Naive B cell (primary cell): ENCODE results near the gene ZNF652. TPM values are rescaled to one million over a fixed set of nuclear protein-coding genes. Genes with fewer than 3 reads are reported as not detected.

ENCODE experiments used
- ATAC-seq, 2 donors: fragments of 150-1000 bp; cut with Tn5 transposase; 2 replicates each; pipeline ENCODE4 v1.10.0; 2021; ENCODE audit warnings: low read depth in 2 of 2, mild to moderate bottlenecking in 2 of 2, moderate library complexity in 2 of 2
- DNase-seq: peaks from one replicate; pipeline ENCODE4 v3.0.0; 2022
- H3K27ac Mint-ChIP-seq, 6 donors: one replicate each; pipeline ENCODE4 v1.8.0; 2020 to 2022; ENCODE audit warnings: mild to moderate bottlenecking in 6 of 6, mixed read lengths in 6 of 6, moderate library complexity in 5 of 6, inconsistent platforms in 2 of 6
- H3K27me3 Mint-ChIP-seq, 3 donors: one replicate each; pipeline ENCODE4 v1.8.0; 2021 to 2022; ENCODE audit warnings: mixed read lengths in 3 of 3, mild to moderate bottlenecking in 1 of 3
- H3K36me3 Mint-ChIP-seq, 2 donors: one replicate each; pipeline ENCODE4 v1.8.0; 2020 to 2022; ENCODE audit warnings: mixed read lengths in 2 of 2, inconsistent platforms in 1 of 2, mild to moderate bottlenecking in 1 of 2
- H3K4me1 Mint-ChIP-seq, 3 donors: one replicate each; pipeline ENCODE4 v1.8.0; 2020 to 2022; ENCODE audit warnings: mixed read lengths in 3 of 3, inconsistent platforms in 1 of 3, mild to moderate bottlenecking in 1 of 3, moderate library complexity in 1 of 3
- H3K4me3 Mint-ChIP-seq, 8 donors: one replicate each; pipeline ENCODE4 v1.8.0; 2020 to 2022; ENCODE audit warnings: mild to moderate bottlenecking in 8 of 8, mixed read lengths in 8 of 8, moderate library complexity in 8 of 8, inconsistent platforms in 2 of 8
- H3K9me3 Mint-ChIP-seq, 7 donors: one replicate each; pipeline ENCODE4 v1.8.0; 2020 to 2022; ENCODE audit warnings: mixed read lengths in 7 of 7, mild to moderate bottlenecking in 5 of 7, inconsistent platforms in 2 of 7, moderate library complexity in 1 of 7
- polyA plus RNA-seq, 6 donors: library from polyadenylated mRNA; unstranded; fragments of 300-500 nt; fragmentation: Illumina TruSeq; gene quantifications; one replicate each; pipeline ENCODE4 v1.2.3, GENCODE V29; 2021; ENCODE audit warnings: low read depth in 6 of 6

ZNF652 gene
- polyA plus RNA-seq, 6 donors from 2014 or later = 16.9 to 38.2 (median 33.7) TPM

DNA sequence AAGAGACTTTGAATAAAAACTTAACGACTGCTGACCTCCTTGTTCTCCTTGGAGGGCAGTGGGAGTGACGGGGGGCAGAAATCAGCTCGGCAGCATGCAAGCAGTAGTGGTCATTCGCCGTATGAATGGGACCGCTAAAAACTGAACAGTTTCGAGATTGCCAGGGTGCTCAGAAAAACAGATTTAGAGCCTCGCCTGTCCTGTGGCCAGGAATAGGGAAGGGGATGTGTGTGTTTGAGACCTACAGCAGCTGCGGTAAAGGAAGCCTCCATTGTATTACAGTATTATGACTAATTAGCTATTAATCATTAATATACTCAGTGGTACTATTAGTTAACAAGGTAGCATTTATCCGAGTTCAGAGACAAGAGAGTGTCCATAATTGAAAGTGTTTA is 670 bp upstream of the ZNF652 start:
- DNase-seq = no peak
- H3K4me3 Mint-ChIP-seq = peak overlapping the region; percentile 86 to 96 (median 93)
- H3K27ac Mint-ChIP-seq = peak overlapping the region; percentile 79 to 97 (median 92)
- H3K9me3 Mint-ChIP-seq = no peaks in the 10 kb centered on the region
- ATAC-seq = no peak
- H3K36me3 Mint-ChIP-seq = no peaks in the 10 kb centered on the region
- no peaks in the 10 kb centered on the region for H3K27me3 Mint-ChIP-seq
- peaks cover 52 to 58% (median 57%) of the 10 kb centered on the region in 3 donors for H3K4me1 Mint-ChIP-seq

DNA sequence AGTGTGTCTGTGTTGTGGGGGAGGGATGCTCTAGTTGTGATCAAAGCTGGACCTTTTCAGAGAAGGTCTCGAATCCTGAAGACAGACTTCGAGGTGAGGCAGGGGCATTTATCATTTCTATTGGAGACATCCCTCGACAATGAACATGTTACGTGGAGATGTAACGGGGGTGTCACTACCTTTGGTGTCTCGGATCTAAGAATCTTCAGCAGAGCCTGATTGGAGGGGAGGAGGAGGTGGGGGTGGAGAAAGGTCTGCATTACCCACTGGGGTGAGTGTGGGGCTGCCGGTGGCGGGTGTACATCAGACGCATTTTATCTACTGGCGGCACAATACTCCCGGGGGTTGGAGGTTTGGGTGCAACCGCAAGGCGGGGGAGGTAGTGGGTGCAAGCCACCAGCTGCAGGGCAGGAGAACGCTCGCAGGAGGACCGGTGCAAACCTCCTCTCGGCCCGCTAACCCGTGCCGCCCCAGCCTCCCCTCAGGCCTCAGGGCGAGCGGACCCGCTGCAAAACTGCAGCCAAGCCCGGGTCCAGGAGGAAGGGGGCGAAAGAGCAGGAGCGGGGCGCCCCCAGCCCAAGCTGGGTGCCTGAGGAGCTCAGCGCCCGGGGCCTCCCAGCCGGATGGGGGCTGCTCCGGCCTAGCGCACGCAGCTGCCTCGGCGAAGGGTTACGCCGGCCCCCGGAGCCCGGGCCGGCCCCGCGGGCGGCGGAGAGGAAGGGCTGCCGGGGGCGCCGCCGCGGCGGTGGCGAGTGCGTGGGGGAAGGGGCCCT is 735 bp downstream of the ZNF652 start:
- DNase-seq = peak; percentile 90
- no peaks in the 10 kb centered on the region for H3K27me3 Mint-ChIP-seq
- H3K36me3 Mint-ChIP-seq = no peaks in the 10 kb centered on the region
- no peaks in the 10 kb centered on the region for H3K9me3 Mint-ChIP-seq
- H3K27ac Mint-ChIP-seq = peak overlapping the region; percentile 93 to 99 (median 97)
- peak overlapping the region; percentile 84 to 98 (median 94) for H3K4me3 Mint-ChIP-seq
- peaks cover 55 to 69% (median 58%) of the 10 kb centered on the region in 3 donors for H3K4me1 Mint-ChIP-seq
- ATAC-seq = peak; percentile 68 to 76

DNA sequence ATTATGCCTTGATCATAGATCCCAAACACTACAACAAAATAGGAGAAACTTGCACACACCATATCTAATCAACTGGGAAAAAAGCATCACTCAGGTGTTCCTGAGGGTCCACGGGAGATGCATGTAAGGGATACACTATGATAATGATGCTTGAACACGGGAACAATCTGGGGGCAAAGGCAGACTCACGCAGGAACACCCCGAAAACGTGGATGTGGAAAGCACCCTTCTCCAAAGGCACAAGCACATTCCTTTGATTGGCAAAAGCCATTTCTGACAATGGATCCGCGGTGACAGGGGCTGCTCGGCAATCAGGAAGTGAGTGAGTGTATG is 1.3 kb downstream of the ZNF652 start:
- peak overlapping the region; percentile 93 to 99 (median 97) for H3K27ac Mint-ChIP-seq
- peaks cover 55 to 70% (median 60%) of the 10 kb centered on the region in 3 donors for H3K4me1 Mint-ChIP-seq
- H3K27me3 Mint-ChIP-seq = no peaks in the 10 kb centered on the region
- DNase-seq (no peak), ATAC-seq (peak in 1 of 2 donors; percentile 24)
- peak overlapping the region; percentile 84 to 98 (median 94) for H3K4me3 Mint-ChIP-seq
- H3K36me3 Mint-ChIP-seq = no peaks in the 10 kb centered on the region
- no peaks in the 10 kb centered on the region for H3K9me3 Mint-ChIP-seq

DNA sequence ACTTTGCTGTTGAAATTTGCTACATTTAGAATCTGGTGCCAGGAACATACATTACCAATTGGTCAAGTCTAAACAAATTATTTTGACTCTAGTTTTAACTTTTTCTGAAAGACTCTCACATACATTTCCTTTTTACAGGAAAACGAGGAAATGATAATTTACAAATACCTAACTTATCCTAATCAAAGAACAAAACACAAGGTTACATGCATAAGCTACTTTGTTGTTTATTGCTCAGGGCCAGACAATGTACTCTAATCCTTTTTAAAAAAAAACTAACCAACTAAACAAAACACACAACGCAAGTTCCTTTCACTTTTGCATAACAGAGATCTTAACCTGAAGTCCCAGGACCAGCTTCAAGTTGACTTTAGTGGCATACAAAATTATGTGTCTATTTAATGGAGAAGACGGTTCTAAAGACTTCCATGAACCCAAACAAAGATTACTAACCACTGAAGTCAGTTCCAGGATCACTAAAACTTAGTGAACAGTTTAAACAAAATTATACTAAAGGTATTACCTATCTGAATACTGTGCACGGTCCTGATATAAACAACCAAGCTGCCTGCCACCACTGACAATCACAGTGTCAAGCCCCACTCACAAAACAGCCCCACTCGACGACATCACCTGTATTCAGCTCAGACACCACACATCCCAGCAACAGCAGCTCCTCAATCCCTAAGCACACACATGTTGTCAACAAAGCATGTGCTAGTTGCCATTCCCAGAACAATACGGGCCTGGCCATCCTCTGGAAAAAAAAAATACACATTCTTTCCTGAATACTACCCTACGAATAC is 1.9 kb downstream of the ZNF652 start:
- Mint-ChIP-seq H3K36me3 (no peaks in the 10 kb centered on the region), H3K27me3 (no peaks in the 10 kb centered on the region), H3K9me3 (no peaks in the 10 kb centered on the region), H3K4me1 (peaks cover 50 to 65% (median 60%) of the 10 kb centered on the region in 3 donors), H3K4me3 (peak overlapping the region; percentile 84 to 98 (median 94)), H3K27ac (peak overlapping the region; percentile 93 to 99 (median 97))
- no peak for ATAC-seq
- DNase-seq = no peak

GRCh38 chr17:49358641-49359247 is 3.3 kb downstream of the ZNF652 start:
- DNase-seq (peak; percentile 30), ATAC-seq (no peak)
- Mint-ChIP-seq H3K4me1 (peaks cover 50 to 68% (median 63%) of the 10 kb centered on the region in 3 donors), H3K27me3 (no peaks in the 10 kb centered on the region), H3K4me3 (peak overlapping the region; percentile 11 to 98 (median 82)), H3K27ac (peak overlapping the region; percentile 41 to 90 (median 71)), H3K9me3 (no peaks in the 10 kb centered on the region), H3K36me3 (no peaks in the 10 kb centered on the region)

DNA sequence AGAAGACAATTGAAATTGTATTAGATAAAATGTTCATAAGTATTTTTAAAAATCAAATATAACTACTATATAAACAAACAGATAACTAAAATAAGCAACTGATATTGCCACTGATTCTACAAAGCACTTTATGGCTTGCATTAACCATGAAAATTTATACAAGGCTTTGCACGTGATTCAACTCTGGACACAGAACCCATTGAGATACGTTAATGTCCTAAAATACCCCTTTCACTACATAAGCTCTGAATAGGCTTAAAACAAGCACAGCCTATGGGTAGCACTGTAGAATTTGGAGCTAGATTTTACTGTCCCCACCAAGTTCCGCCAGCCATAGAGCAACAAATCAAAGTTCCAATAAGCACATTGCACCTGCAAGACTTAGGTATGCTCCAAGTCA is 4.5 kb downstream of the ZNF652 start:
- no peaks in the 10 kb centered on the region for H3K36me3 Mint-ChIP-seq
- H3K27me3 Mint-ChIP-seq = no peaks in the 10 kb centered on the region
- peak overlapping the region in 5 of 6 donors; percentile 4 to 80 (median 69) for H3K27ac Mint-ChIP-seq
- H3K9me3 Mint-ChIP-seq = no peaks in the 10 kb centered on the region
- no peak for DNase-seq
- peaks cover 51 to 68% (median 66%) of the 10 kb centered on the region in 3 donors for H3K4me1 Mint-ChIP-seq
- no peak for ATAC-seq
- H3K4me3 Mint-ChIP-seq = peak overlapping the region in 4 of 8 donors; percentile 84 to 98 (median 91)

DNA sequence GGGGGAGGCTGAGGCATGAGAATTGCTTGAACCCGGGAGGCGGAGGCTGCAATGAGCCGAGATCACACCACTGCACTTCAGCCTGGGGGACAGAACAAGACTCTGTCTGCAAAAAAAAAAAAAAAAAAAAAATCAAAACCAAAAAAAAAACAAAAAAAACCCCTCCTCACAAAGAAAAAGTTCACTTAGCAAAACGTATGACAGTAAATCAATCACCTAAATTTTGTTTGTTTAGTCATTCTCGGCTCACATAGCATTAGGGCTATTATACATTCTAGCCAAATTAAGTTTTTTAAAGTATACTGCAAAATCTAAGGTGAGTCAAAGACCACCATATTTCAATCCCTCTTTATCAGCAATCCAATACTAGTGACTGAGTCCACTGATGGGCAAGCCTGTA is 5.7 kb downstream of the ZNF652 start:
- Mint-ChIP-seq H3K36me3 (no peaks in the 10 kb centered on the region), H3K9me3 (no peaks in the 10 kb centered on the region), H3K27me3 (no peaks in the 10 kb centered on the region), H3K4me3 (peak overlapping the region in 2 of 8 donors; percentile 1 to 69), H3K4me1 (peaks cover 48 to 68% (median 65%) of the 10 kb centered on the region in 3 donors), H3K27ac (peak overlapping the region in 4 of 6 donors; percentile 24 to 81 (median 62))
- ATAC-seq (no peak), DNase-seq (no peak)

DNA sequence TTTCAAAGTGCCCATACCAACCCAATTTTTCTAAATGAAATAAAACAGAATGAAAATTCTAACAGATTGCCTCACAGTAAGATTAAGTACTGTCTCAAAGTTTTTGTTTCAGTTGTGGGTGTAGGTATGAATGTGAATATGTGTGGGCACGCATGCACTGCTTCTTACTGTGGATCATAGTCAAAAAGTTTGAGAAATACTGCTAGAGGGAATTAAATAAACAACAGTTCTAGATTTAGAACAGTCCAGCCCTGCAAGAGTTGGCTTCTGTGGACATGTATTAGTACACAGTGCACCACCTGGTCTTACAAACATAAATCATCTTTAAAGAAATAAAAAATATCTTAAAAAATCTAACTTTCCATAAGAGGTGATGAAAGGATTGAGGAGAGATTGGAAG is 8.4 kb downstream of the ZNF652 start:
- ATAC-seq (no peak), DNase-seq (no peak)
- H3K27me3 Mint-ChIP-seq = no peaks in the 10 kb centered on the region
- peaks cover 27 to 56% (median 49%) of the 10 kb centered on the region in 3 donors for H3K4me1 Mint-ChIP-seq
- peak overlapping the region in 1 of 6 donors; percentile 7 for H3K27ac Mint-ChIP-seq
- no peaks in the 10 kb centered on the region for H3K36me3 Mint-ChIP-seq
- no peaks in the 10 kb centered on the region for H3K9me3 Mint-ChIP-seq
- H3K4me3 Mint-ChIP-seq = no peak overlapping the region

GRCh38 chr17:49352587-49353154 is 9.4 kb downstream of the ZNF652 start:
- Mint-ChIP-seq H3K36me3 (no peaks in the 10 kb centered on the region), H3K9me3 (no peaks in the 10 kb centered on the region), H3K4me1 (peaks cover 23 to 55% (median 47%) of the 10 kb centered on the region in 3 donors), H3K4me3 (no peak overlapping the region), H3K27ac (peak overlapping the region in 5 of 6 donors; percentile 16 to 80 (median 69)), H3K27me3 (no peaks in the 10 kb centered on the region)
- DNase-seq = no peak
- no peak for ATAC-seq

- H3K27me3 Mint-ChIP-seq = no peaks in the 10 kb centered on the region
- peak overlapping the region in 2 of 6 donors; percentile 50 to 58 for H3K27ac Mint-ChIP-seq
- no peak for DNase-seq
- ATAC-seq = no peak
- no peaks in the 10 kb centered on the region for H3K9me3 Mint-ChIP-seq
- H3K36me3 Mint-ChIP-seq = no peaks in the 10 kb centered on the region
- no peak overlapping the region for H3K4me3 Mint-ChIP-seq
- H3K4me1 Mint-ChIP-seq = peaks cover 17 to 52% (median 45%) of the 10 kb centered on the region in 3 donors
Observed at GRCh38 chr17:49351572-49352140, 10.4 kb downstream of the ZNF652 start.

- Mint-ChIP-seq H3K4me3 (no peak overlapping the region), H3K36me3 (no peaks in the 10 kb centered on the region), H3K4me1 (peaks cover 12 to 53% (median 35%) of the 10 kb centered on the region in 3 donors), H3K27me3 (no peaks in the 10 kb centered on the region), H3K27ac (peak overlapping the region in 1 of 6 donors; percentile 42), H3K9me3 (no peaks in the 10 kb centered on the region)
- DNase-seq = no peak
- ATAC-seq = no peak
Observed at GRCh38 chr17:49349541-49349940, 12.5 kb downstream of the ZNF652 start.

GRCh38 chr17:49344914-49345313 is 17.1 kb downstream of the ZNF652 start:
- peak overlapping the region in 3 of 8 donors; percentile 39 to 41 (median 41) for H3K4me3 Mint-ChIP-seq
- ATAC-seq (no peak), DNase-seq (no peak)

GRCh38 chr17:49343273-49343672 is 18.8 kb downstream of the ZNF652 start:
- H3K27ac Mint-ChIP-seq = peak overlapping the region; percentile 2 to 93 (median 52)

More at GRCh38 chr17:49344914-49345313, 17.1 kb downstream of the ZNF652 start:
- no peaks in the 10 kb centered on the region for H3K9me3 Mint-ChIP-seq
- H3K36me3 Mint-ChIP-seq = no peaks in the 10 kb centered on the region
- peak overlapping the region in 2 of 6 donors; percentile 44 to 76 for H3K27ac Mint-ChIP-seq
- H3K27me3 Mint-ChIP-seq = no peaks in the 10 kb centered on the region
- H3K4me1 Mint-ChIP-seq = peaks cover 30 to 72% (median 60%) of the 10 kb centered on the region in 3 donors

More at GRCh38 chr17:49343273-49343672, 18.8 kb downstream of the ZNF652 start:
- Mint-ChIP-seq H3K27me3 (no peaks in the 10 kb centered on the region), H3K4me1 (peaks cover 32 to 75% (median 61%) of the 10 kb centered on the region in 3 donors), H3K9me3 (no peaks in the 10 kb centered on the region), H3K36me3 (peaks cover 0 to 6% of the 10 kb centered on the region in 2 donors), H3K4me3 (peak overlapping the region; percentile 59 to 90 (median 64))
- DNase-seq = no peak
- ATAC-seq = peak; percentile 36 to 48
